Activated CD4-positive, alpha-beta T cell treated with anti-CD3 and anti-CD28 coated beads, Interleukin-2, amount 50 U/mL, for 24 hours (primary cell): ENCODE measurements around the gene ZNF213.
"Not testable (repeated sequence)": the region's sequence is repeated elsewhere in the genome, so short reads cannot be mapped to it uniquely, and the experiment has no call there.

Experiments used
- DNase-seq, 2 donors: peaks; one replicate each; pipeline ENCODE4 v3.0.0-alpha.2; 2020; ENCODE audit warnings: low read depth in 1 of 2, low spot score in 1 of 2

Gene ZNF213

GRCh38 chr16:3170440-3171180 is 35.8 kb downstream of the ZNF213 start:
- DNase-seq: no peak

- peak in 1 of 2 donors; percentile 37 for DNase-seq
Measured at GRCh38 chr16:3171181-3171854, 36.5 kb downstream of the ZNF213 start.

- peak in 1 of 2 donors; percentile 59 for DNase-seq
Measured at GRCh38 chr16:3171855-3172593, 37.2 kb downstream of the ZNF213 start.

- DNase-seq: no peak
Measured at GRCh38 chr16:3173892-3174617, 39.2 kb downstream of the ZNF213 start.

- no peak for DNase-seq
Measured at GRCh38 chr16:3174618-3175148, 39.9 kb downstream of the ZNF213 start.

- peak in 1 of 2 donors; percentile 48 for DNase-seq
Measured at GRCh38 chr16:3175157-3176093, 40.6 kb downstream of the ZNF213 start.

GRCh38 chr16:3179651-3180050 is 44.8 kb downstream of the ZNF213 start:
- DNase-seq: no peak

GRCh38 chr16:3180445-3180878 is 45.6 kb downstream of the ZNF213 start:
- no peak for DNase-seq

- DNase-seq: not testable (repeated sequence)
Measured at GRCh38 chr16:3182293-3182607, 47.4 kb downstream of the ZNF213 start.

GRCh38 chr16:3182608-3183444 is 48.0 kb downstream of the ZNF213 start:
- DNase-seq: peak in 1 of 2 donors; percentile 55

- no peak for DNase-seq
Measured at GRCh38 chr16:3183445-3184139, 48.8 kb downstream of the ZNF213 start.

GRCh38 chr16:3186946-3187690 is 52.3 kb downstream of the ZNF213 start:
- no peak for DNase-seq

- DNase-seq: peak in 1 of 2 donors; percentile 73
Measured at GRCh38 chr16:3187798-3188674, 53.2 kb downstream of the ZNF213 start, which contains the start of gene OR1F1. OR1F1 (plus strand) TSS chr16:3188204.

- DNase-seq: no peak
Measured at GRCh38 chr16:3188675-3188924, 53.8 kb downstream of the ZNF213 start.

GRCh38 chr16:3188925-3189825 is 54.3 kb downstream of the ZNF213 start:
- DNase-seq: peak in 1 of 2 donors; percentile 59

- DNase-seq: no peak
Measured at GRCh38 chr16:3189869-3190268, 55.0 kb downstream of the ZNF213 start.
